LNCaP clone FGC (cell line): ENCODE data around the gene ZNF3.

Experiments used
- DNase-seq: peaks from one replicate; pipeline ENCODE4 v3.0.0-alpha.2; 2011; ENCODE audit warnings: low read depth
- H3K4me3 ChIP-seq: 2 replicates; pipeline ENCODE4 v1.5.1; 2011; ENCODE audit warnings: mild to moderate bottlenecking, low read depth, low read length, control low read depth
- TF ChIP-seq, protein P1 (sequence below): IDR thresholded peaks from 2 replicates; pipeline ENCODE4 v1.5.1; 2012; ENCODE audit warnings: mild to moderate bottlenecking; ENCODE audit not compliant: control insufficient read depth, insufficient read depth; ENCODE audit errors: extremely low read depth

The ZNF3 gene

GRCh38 chr7:100077205-100077604 lies 4.3 kb downstream of the ZNF3 start:
- no peak for DNase-seq
- TF ChIP-seq, protein P1, sequence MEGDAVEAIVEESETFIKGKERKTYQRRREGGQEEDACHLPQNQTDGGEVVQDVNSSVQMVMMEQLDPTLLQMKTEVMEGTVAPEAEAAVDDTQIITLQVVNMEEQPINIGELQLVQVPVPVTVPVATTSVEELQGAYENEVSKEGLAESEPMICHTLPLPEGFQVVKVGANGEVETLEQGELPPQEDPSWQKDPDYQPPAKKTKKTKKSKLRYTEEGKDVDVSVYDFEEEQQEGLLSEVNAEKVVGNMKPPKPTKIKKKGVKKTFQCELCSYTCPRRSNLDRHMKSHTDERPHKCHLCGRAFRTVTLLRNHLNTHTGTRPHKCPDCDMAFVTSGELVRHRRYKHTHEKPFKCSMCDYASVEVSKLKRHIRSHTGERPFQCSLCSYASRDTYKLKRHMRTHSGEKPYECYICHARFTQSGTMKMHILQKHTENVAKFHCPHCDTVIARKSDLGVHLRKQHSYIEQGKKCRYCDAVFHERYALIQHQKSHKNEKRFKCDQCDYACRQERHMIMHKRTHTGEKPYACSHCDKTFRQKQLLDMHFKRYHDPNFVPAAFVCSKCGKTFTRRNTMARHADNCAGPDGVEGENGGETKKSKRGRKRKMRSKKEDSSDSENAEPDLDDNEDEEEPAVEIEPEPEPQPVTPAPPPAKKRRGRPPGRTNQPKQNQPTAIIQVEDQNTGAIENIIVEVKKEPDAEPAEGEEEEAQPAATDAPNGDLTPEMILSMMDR, result no peak

GRCh38 chr7:100075418-100075817 lies 6.1 kb downstream of the ZNF3 start:
- TF ChIP-seq, protein P1, result no peak
- no peak overlapping the region for H3K4me3 ChIP-seq

More at GRCh38 chr7:100077205-100077604, 4.3 kb downstream of the ZNF3 start:
- no peak overlapping the region for H3K4me3 ChIP-seq

GRCh38 chr7:100074841-100075240 lies 6.7 kb downstream of the ZNF3 start:
- TF ChIP-seq, protein P1, result no peak
- no peak for DNase-seq
- no peak overlapping the region for H3K4me3 ChIP-seq

More at GRCh38 chr7:100075418-100075817, 6.1 kb downstream of the ZNF3 start:
- DNase-seq, result no peak

- H3K4me3 ChIP-seq, result no peak overlapping the region
- DNase-seq, result no peak
- TF ChIP-seq, protein P1, result no peak
These were observed 9.1 kb downstream of the ZNF3 start for GRCh38 chr7:100072462-100072861.

- DNase-seq, result no peak
- no peak overlapping the region for H3K4me3 ChIP-seq
- TF ChIP-seq, protein P1, result no peak
These were observed 10.4 kb downstream of the ZNF3 start for GRCh38 chr7:100071018-100071723.

- TF ChIP-seq, protein P1, result no peak
- no peak overlapping the region for H3K4me3 ChIP-seq
- DNase-seq, result no peak
These were observed 11.5 kb downstream of the ZNF3 start for GRCh38 chr7:100069991-100070390.

GRCh38 chr7:100066953-100067352 lies 14.6 kb downstream of the ZNF3 start:
- TF ChIP-seq, protein P1, result no peak
- H3K4me3 ChIP-seq, result no peak overlapping the region
- no peak for DNase-seq
